Neural progenitor cell (in vitro differentiated cells): ENCODE measurements around the gene ATP5PF. TPM values are rescaled to one million over a fixed set of nuclear protein-coding genes. Genes with fewer than 3 reads are reported as not detected.
"Not testable (repeated sequence)": the region's sequence is repeated elsewhere in the genome, so short reads cannot be mapped to it uniquely, and the experiment has no call there.

Source experiments
- DNase-seq: peaks from one replicate; pipeline ENCODE4 v3.0.0-alpha.2; 2016; ENCODE audit warnings: low spot score
- H2AFZ ChIP-seq: fragments of 200-600 bp; sonication (generic); replicated peaks from 2 replicates; pipeline ENCODE4 v1.6.1; 2016; ENCODE audit warnings: antibody characterized with exemption
- H3F3A ChIP-seq: fragments of 200-600 bp; sonication (generic); 2 replicates; pipeline ENCODE4 v1.6.1; 2016; ENCODE audit warnings: antibody characterized with exemption, low read depth
- H3K27ac ChIP-seq: fragments of 200-600 bp; sonication (generic); 2 replicates; pipeline ENCODE4 v1.5.1; 2016; ENCODE audit warnings: mild to moderate bottlenecking
- H3K27me3 ChIP-seq: fragments of 200-600 bp; sonication (generic); 2 replicates; pipeline ENCODE4 v1.6.1; 2016; ENCODE audit warnings: mild to moderate bottlenecking, moderate library complexity
- H3K36me3 ChIP-seq: fragments of 200-600 bp; sonication (generic); 2 replicates; pipeline ENCODE4 v1.5.1; 2016
- H3K4me1 ChIP-seq: fragments of 200-600 bp; sonication (generic); 2 replicates; pipeline ENCODE4 v1.6.1; 2016; ENCODE audit warnings: mixed run types
- H3K4me2 ChIP-seq: fragments of 200-600 bp; sonication (generic); 2 replicates; pipeline ENCODE4 v1.6.1; 2016
- H3K4me3 ChIP-seq: fragments of 200-600 bp; sonication (generic); 2 replicates; pipeline ENCODE4 v1.5.1; 2016
- H3K79me2 ChIP-seq: fragments of 200-600 bp; sonication (generic); 2 replicates; pipeline ENCODE4 v1.6.1; 2016; ENCODE audit warnings: low read depth
- H3K9ac ChIP-seq: fragments of 200-600 bp; sonication (generic); 2 replicates; pipeline ENCODE4 v1.6.1; 2016
- H3K9me3 ChIP-seq: fragments of 200-600 bp; sonication (generic); 2 replicates; pipeline ENCODE4 v1.5.1; 2016; ENCODE audit warnings: low read depth
- H4K20me1 ChIP-seq: fragments of 200-600 bp; sonication (generic); 2 replicates; pipeline ENCODE4 v1.6.1; 2016; ENCODE audit warnings: low read depth
- H3K27ac Mint-ChIP-seq: 3 replicates; pipeline ENCODE4 v1.8.0; 2021; ENCODE audit warnings: mixed read lengths
- H3K27me3 Mint-ChIP-seq: 2 replicates; pipeline ENCODE4 v1.8.0; 2022; ENCODE audit warnings: low read depth, mild to moderate bottlenecking, inconsistent platforms, moderate library complexity, mixed read lengths; ENCODE audit not compliant: insufficient read depth
- H3K36me3 Mint-ChIP-seq: 3 replicates; pipeline ENCODE4 v1.8.0; 2021; ENCODE audit warnings: mixed read lengths
- H3K4me1 Mint-ChIP-seq: 3 replicates; pipeline ENCODE4 v1.8.0; 2021; ENCODE audit warnings: mixed read lengths
- H3K4me3 Mint-ChIP-seq: 3 replicates; pipeline ENCODE4 v1.8.0; 2021; ENCODE audit warnings: mild to moderate bottlenecking, moderate library complexity, mixed read lengths
- H3K9me3 Mint-ChIP-seq: 3 replicates; pipeline ENCODE4 v1.8.0; 2020; ENCODE audit warnings: mixed read lengths
- CTCF ChIP-seq: fragments of 200-600 bp; sonication (generic); IDR thresholded peaks from 2 replicates; pipeline ENCODE4 v1.5.1; 2017; ENCODE audit warnings: antibody characterized with exemption, mild to moderate bottlenecking
- EZH2 ChIP-seq: fragments of 200-600 bp; sonication (generic); IDR thresholded peaks from 2 replicates; pipeline ENCODE4 v1.6.1; 2017; ENCODE audit warnings: antibody characterized with exemption, mild to moderate bottlenecking, moderate library complexity
- EZH2phosphoT487 ChIP-seq: fragments of 200-600 bp; sonication (generic); IDR thresholded peaks from 2 replicates; pipeline ENCODE4 v1.6.1; 2017; ENCODE audit warnings: antibody characterized with exemption
- total RNA-seq: library from RNA; depleted of rRNA; stranded (reverse); fragments of >200 nt; gene quantifications from 2 replicates; pipeline ENCODE4 v1.2.3, GENCODE V29; 2015; ENCODE audit warnings: low replicate concordance

ATP5PF gene
- 92.3 and 156 TPM in 2 replicates for total RNA-seq

GRCh38 chr21:25734904-25735645 is at the start of gene ATP5PF, which contains the start of gene GABPA:
ATP5PF (minus strand) TSS chr21:25734904; CDS start chr21:25729794, 5,110 bp downstream.
GABPA (plus strand) TSS chr21:25734972; CDS start chr21:25741599, 6,627 bp downstream.
- no peaks in the 10 kb centered on the region for H3K9me3 ChIP-seq
- H3K9ac ChIP-seq: peak within 1 kb of the TSS; percentile 99
- Mint-ChIP-seq H3K4me3 (peak within 1 kb of the TSS; percentile 100), H3K27me3 (peaks cover 5% of the 10 kb centered on the region), H3K9me3 (no peaks in the 10 kb centered on the region), H3K4me1 (peaks cover 30% of the 10 kb centered on the region), H3K36me3 (no peaks in the 10 kb centered on the region), H3K27ac (peak within 1 kb of the TSS; percentile 100)
- H2AFZ ChIP-seq: peak within 1 kb of the TSS; percentile 97
- H3K4me3 ChIP-seq: peak within 1 kb of the TSS; percentile 97
- H3K4me1 ChIP-seq: peaks cover 13% of the 10 kb centered on the region
- H3K36me3 ChIP-seq: no peaks in the 10 kb centered on the region
- peaks cover 88% of the 10 kb centered on the region for H3K79me2 ChIP-seq
- peak within 1 kb of the TSS; percentile 100 for H3K4me2 ChIP-seq
- TF ChIP-seq CTCF (no peak), EZH2 (peak; percentile 52), EZH2phosphoT487 (no peak)
- H3F3A ChIP-seq: peaks cover 26% of the 10 kb centered on the region
- H4K20me1 ChIP-seq: peaks cover 20% of the 10 kb centered on the region
- no peaks in the 10 kb centered on the region for H3K27me3 ChIP-seq
- peak; percentile 98 for DNase-seq
- peak within 1 kb of the TSS; percentile 100 for H3K27ac ChIP-seq

- H4K20me1 ChIP-seq, H3K36me3 ChIP-seq, H3F3A ChIP-seq, H2AFZ ChIP-seq, H3K4me2 ChIP-seq, H3K27me3 ChIP-seq, H3K79me2 ChIP-seq, H3K4me1 ChIP-seq, H3K4me3 Mint-ChIP-seq, H3K4me3 ChIP-seq, H3K9me3 ChIP-seq, H3K27me3 Mint-ChIP-seq, DNase-seq, H3K4me1 Mint-ChIP-seq, H3K27ac ChIP-seq, H3K9ac ChIP-seq, H3K9me3 Mint-ChIP-seq, H3K36me3 Mint-ChIP-seq, H3K27ac Mint-ChIP-seq: not testable (repeated sequence)
Measured at GRCh38 chr21:25778126-25778875, 43.6 kb upstream of the ATP5PF start.

- Histone ChIP-seq H3K27ac (no peak overlapping the region), H3K79me2 (no peaks in the 10 kb centered on the region), H2AFZ (no peak overlapping the region), H3K27me3 (no peaks in the 10 kb centered on the region), H3K9me3 (no peaks in the 10 kb centered on the region), H3K4me1 (no peaks in the 10 kb centered on the region), H3K4me3 (no peak overlapping the region), H3K4me2 (no peak overlapping the region), H3K9ac (no peak overlapping the region), H3F3A (no peaks in the 10 kb centered on the region), H4K20me1 (no peaks in the 10 kb centered on the region), H3K36me3 (no peaks in the 10 kb centered on the region)
- no peaks in the 10 kb centered on the region for H3K4me1 Mint-ChIP-seq
- H3K27me3 Mint-ChIP-seq: peaks cover 5% of the 10 kb centered on the region
- H3K9me3 Mint-ChIP-seq: peaks cover 5% of the 10 kb centered on the region
- DNase-seq: no peak
- no peaks in the 10 kb centered on the region for H3K36me3 Mint-ChIP-seq
- no peak for TF ChIP-seq CTCF
- TF ChIP-seq EZH2: no peak
- no peak for TF ChIP-seq EZH2phosphoT487
- H3K27ac Mint-ChIP-seq: no peak overlapping the region
- no peak overlapping the region for H3K4me3 Mint-ChIP-seq
Measured at GRCh38 chr21:25776440-25776839, 41.7 kb upstream of the ATP5PF start.
